Activated CD8-positive, alpha-beta memory T cell treated with anti-CD3 and anti-CD28 coated beads, Interleukin-2, amount 50 U/mL, for 48 hours (primary cell): ENCODE measurements around the gene CASZ1.

Source experiments
- DNase-seq: peaks from one replicate; pipeline ENCODE4 v3.0.0-alpha.2; 2020

The CASZ1 gene

GRCh38 chr1:10820422-10820821, 24.0 kb upstream of the CASZ1 start:
- DNase-seq, result no peak

GRCh38 chr1:10819198-10819901, 22.9 kb upstream of the CASZ1 start:
- no peak for DNase-seq

GRCh38 chr1:10818262-10819197, 22.1 kb upstream of the CASZ1 start:
- no peak for DNase-seq

GRCh38 chr1:10816743-10817369, 20.4 kb upstream of the CASZ1 start:
- DNase-seq, result no peak

GRCh38 chr1:10816233-10816632, 19.8 kb upstream of the CASZ1 start:
- no peak for DNase-seq

- no peak for DNase-seq
Observed at GRCh38 chr1:10815858-10816195, 19.4 kb upstream of the CASZ1 start.

- no peak for DNase-seq
Observed at GRCh38 chr1:10814976-10815857, 18.8 kb upstream of the CASZ1 start.

GRCh38 chr1:10814312-10814711, 17.9 kb upstream of the CASZ1 start:
- DNase-seq, result no peak

- no peak for DNase-seq
Observed at GRCh38 chr1:10813799-10814198, 17.4 kb upstream of the CASZ1 start.

GRCh38 chr1:10812387-10812915, 16.0 kb upstream of the CASZ1 start:
- no peak for DNase-seq

- no peak for DNase-seq
Observed at GRCh38 chr1:10808441-10808840, 12.0 kb upstream of the CASZ1 start.

- DNase-seq, result no peak
Observed at GRCh38 chr1:10806966-10807365, 10.5 kb upstream of the CASZ1 start.

GRCh38 chr1:10803971-10804820, 7.8 kb upstream of the CASZ1 start:
- DNase-seq, result no peak

- DNase-seq, result no peak
Observed at GRCh38 chr1:10802944-10803715, 6.7 kb upstream of the CASZ1 start.

GRCh38 chr1:10800778-10801177, 4.3 kb upstream of the CASZ1 start:
- DNase-seq, result no peak

GRCh38 chr1:10799726-10800125, 3.3 kb upstream of the CASZ1 start:
- DNase-seq, result no peak

- DNase-seq, result no peak
Observed at GRCh38 chr1:10795276-10796021, 997 bp downstream of the CASZ1 start.

GRCh38 chr1:10794724-10795275, 1.6 kb downstream of the CASZ1 start:
- DNase-seq, result no peak

GRCh38 chr1:10793129-10793651, 3.3 kb downstream of the CASZ1 start:
- DNase-seq, result no peak
